Activated CD4-positive, alpha-beta T cell treated with anti-CD3 and anti-CD28 coated beads, Interleukin-2, amount 50 U/mL, for 1 hour (primary cell): ENCODE measurements around the gene ZNHIT3.
"Not testable (repeated sequence)": the region's sequence is repeated elsewhere in the genome, so short reads cannot be mapped to it uniquely, and the experiment has no call there.

Experiments
- DNase-seq: peaks from one replicate; pipeline ENCODE4 v3.0.0-alpha.2; 2020

ZNHIT3 gene

DNA sequence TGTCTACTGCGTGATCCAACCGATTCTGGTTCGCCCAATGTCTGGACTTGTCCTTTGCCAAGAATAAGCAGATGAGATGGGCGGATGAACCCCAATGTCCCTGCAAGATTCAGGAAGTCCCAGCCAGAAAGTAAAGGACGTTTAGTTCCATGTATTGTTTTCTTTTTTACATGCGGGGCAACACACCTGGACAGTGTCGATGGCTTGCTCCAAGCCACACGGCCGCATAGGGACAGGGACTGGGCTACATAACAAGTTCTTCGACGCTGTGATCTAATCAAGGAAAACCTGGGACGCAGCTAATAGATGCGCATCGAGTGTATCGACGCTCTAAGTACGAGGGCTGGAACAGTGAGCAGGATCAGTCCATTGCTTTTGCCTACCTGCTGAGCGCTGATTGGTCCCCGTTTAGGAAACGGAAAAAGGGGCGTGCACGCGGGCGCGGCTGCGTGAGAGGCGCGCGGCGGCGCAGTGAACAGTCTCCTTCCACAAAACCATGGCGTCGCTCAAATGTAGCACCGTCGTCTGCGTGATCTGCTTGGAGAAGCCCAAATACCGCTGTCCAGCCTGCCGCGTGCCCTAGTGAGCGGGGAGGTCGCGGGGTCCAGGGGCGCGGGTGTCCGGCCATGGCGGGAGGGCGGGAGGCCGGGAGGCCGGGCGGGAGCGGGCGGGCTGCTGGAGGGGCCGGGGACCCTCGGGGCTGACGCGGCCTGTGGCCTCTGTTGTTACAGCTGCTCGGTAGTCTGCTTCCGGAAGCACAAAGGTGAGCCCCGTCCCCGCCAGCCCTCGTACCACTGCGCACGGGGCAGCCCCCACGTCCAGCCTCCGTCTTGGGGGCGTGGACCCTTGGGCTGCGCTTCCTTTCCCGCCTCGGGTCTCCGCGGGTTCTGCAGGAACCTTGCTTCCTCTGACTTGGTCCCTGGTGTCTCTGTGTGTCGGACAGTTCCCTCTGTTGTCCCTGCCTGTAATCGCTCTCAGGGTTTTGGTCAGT is at the start of gene ZNHIT3:
ZNHIT3 (plus strand) TSS at position 478 of the 991 bp plus-strand sequence; CDS start at position 497, 19 bp downstream.
- peak; percentile 90 for DNase-seq

DNA sequence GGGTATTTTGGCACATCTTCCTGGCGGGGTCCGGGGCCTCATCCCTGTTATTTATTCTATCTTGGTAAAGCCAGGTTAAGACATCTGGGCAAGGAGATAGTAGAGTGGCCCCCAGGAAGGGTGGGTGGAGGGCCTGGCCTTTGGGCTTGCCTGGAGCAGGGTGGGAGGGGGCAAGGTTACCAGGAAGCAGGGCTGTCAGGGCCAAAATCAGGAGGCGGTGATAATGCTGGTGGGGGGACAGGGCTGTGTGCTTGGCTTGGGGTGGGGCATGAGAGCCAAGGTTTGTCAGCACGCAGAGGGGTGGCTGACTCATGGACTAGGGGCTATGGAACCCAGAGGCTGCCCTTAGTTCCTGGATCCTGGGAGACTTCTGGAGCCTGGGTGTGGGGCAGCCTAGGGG is 44.7 kb upstream of the ZNHIT3 start:
- not testable (repeated sequence) for DNase-seq

DNA sequence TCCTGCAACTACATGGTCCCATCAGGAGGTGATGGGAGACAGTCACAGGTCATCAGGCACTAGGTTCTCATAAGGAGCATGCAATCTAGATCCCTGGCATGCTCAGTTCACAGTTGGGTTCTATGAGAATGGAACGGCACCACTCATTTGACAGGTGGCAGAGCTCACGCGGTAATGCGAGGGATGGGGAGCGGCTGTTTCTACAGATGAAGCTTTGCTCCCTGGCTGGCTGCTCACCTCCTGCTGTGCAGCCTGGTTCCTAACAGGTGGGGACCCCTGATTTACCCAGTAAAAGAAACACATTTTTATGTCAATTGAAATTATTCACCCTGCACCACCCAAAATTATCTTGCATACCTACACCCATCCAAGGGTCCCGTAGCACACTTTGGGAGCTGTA is 42.7 kb upstream of the ZNHIT3 start:
- DNase-seq: no peak

DNA sequence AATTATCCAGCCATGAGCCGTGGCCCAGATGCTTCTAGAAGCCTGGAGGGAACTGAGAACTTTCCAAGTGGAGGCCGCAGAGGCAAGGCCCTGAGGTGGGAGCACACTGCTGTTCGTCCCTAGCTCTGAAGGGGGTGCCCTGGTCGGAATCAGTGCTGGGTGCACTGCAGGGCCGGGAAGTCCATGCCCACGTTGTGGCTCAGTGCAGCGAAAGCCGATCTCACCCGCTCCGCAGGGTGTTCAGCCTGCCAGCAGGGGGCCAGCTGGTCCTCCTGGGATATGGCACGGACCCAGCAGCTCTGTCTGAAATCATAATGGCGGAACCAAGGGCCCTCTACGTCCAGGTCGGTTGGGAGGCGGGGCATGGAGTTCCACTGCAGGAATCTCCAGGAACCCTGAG is 36.5 kb upstream of the ZNHIT3 start:
- not testable (repeated sequence) for DNase-seq

DNA sequence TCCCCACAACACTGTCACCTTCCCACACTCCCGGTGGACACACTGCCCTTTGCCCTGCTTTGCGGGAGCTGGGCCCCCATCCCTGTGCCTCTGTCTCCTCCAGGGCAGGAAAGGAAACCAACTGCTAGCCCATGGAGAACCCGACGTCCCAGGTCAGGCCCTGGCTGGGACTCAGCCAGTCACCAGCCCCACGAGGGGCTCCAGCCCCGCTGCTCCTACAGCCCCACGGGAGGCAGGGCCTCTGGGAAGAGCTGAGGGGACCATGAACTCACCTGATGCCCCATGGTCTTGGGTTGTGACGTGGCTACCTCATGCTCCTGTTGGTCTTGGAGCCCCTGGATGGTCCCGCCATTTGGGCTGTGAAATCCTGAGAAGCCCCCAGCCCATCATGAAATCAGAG is 33.6 kb upstream of the ZNHIT3 start:
- DNase-seq: not testable (repeated sequence)

DNA sequence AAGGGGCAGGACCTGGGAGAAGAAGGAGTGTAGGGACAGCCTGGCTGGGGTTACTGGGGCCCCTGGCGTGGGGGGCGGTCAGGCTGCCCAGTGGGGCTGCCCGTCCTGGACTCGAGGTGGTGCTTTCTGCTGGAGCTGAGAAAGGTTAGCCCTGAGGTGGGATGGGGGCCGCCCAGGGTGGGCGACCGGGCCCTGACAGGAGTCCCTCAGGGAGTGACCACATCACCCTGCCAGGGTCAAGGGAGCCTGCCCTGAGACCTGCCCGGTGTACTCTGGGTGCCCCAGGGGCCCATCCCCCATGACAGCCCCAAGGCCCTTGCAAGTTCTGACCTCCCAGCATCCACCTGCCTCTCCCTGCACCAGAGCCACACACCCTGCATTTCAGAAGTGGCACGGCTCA is 28.8 kb upstream of the ZNHIT3 start:
- DNase-seq: not testable (repeated sequence)

DNA sequence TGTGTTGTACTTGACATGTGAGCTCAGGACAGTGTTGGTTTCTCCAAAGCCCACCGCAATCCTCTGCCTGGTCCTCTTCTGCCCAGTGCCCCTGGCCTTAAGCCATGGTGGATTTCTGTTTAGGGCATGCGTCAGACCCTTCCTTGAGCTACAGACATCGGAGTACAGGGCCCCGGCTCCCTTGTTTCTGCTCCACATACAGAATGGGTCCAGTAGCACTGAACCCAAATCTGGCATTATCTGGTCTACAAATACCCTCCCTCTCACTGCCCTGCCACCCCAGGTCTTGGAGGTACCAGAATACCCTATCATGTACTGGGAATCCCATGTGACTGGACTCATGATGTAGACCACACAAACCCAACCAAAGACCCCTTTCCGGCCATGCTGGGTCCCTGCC is 27.4 kb upstream of the ZNHIT3 start:
- no peak for DNase-seq

DNA sequence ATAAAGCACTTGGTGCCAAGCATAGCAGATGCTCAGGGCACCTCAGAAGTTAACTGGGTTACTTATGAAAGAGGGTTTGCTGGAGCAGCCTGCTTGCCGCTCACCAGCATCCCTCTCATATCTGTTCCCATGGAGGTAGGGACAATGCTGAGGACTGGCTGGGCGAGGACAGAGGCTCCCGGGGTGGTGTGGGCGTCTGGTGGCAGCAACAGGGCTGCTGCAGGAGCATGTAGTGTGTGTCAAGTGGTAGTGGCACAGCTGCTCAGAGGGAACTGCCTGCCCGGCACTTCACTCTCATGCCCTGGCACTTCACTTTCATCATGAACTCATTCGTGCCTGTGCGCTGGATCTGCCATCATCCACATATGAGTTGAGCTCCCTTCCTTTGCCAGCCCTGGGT is 26.9 kb upstream of the ZNHIT3 start:
- no peak for DNase-seq

DNA sequence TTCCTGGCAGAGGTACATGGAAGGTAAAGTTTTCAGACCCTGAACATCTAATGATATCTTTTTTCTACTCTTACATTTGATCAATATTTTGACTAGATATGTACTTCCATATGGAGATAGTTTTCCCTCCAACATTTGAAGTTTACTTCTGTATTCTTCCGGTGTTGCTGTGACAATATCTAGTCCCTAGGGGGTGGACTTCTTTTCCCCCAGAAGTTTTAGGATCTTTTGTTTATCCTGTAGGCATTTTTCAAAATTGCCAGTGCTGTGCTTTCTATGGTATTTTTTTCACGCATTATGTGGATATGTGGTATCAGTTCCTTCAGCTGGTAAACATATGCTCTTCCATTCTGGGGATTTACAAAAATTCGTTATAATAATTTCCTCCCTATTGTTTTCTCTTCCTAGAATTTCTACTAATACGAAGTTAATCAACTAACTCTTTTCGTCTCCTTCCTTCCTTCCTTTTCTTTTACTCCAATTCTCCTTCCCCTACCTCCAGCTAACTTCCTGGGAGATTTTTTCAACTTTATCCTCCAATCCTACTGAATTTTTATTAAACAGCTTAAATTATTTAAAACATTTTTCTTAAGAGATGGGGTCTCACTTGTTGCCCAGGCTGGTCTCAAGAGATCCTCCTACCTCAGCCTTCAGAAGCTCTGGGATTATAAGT is 26.1 kb upstream of the ZNHIT3 start:
- no peak for DNase-seq

DNA sequence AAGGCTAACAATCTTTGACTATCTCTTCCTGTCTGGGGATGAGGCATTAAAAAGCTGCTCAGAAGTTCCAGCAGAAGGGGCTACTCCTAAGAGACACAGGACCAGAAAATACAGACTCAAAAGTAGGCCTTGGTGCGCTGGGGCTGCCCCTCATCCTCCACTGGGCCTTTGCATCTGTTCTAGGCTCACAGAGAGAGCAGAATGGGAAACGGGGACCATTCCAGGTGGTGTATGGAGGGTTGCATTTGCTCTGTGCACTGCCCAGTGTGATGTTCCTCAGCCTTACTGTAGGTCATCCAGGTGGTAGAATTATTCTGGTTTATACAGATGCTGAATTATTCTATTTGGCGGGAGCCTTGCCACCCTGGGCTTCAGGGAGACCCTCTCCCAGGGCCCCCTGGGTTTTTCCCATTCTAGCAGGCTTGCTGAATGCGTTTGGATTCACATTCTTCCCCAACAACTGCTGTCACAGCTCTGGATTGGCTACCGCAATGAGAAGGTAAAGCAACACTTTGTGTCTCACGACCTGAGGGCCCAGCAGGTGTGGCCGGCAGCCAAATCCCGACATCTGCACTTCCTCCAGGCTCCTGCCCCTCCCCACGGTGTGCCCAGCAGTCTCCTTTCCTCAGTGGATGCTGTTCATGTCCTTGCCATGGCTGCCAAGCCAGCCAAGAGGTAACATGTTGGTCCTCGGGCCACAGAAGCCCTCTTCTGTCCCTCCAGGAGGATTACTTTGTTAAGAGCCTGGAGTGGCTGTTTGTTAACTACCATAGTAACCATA is 25.0 kb upstream of the ZNHIT3 start:
- no peak for DNase-seq

DNA sequence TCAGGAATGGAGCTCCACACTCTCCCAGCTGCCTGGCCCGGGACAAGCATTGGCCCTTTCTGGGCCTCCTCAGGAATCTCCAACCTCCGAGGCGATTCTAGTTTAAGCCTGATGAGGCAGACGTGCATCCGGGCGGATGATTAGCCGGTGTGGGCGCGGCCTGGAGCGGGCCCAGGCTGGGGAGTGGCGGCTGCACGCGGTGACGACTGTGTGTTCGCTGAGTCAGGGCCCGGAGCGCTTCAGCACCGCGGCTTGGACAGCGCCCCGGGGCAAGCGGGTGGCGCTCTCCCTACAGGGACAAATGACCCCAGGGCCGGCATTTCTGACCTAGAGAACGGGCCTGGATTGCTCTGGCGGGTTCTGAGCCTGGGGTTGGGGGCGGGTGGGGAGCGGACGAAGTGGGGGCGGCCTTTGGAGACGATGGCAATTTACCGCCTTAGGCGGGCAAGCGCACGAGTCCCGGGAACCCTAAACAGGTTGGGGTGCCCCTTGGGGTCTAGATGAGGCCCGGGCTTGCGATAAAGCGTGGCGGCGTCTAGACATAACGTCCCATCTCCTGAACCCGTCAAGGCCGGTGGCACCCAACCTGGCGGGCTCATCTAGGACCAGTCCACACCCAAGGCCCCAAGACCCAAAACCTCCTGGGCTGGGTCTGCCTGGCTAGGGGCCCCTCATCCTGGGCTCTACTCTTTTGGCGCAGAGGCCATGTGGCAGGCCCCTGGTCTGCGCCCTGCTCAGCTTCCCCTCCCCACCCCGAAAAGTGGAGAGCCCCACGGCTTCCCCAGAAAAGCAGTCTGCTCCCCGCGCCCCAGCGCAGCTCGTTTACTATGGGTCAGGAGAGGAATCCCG is 22.3 kb upstream of the ZNHIT3 start:
- DNase-seq: peak; percentile 23

DNA sequence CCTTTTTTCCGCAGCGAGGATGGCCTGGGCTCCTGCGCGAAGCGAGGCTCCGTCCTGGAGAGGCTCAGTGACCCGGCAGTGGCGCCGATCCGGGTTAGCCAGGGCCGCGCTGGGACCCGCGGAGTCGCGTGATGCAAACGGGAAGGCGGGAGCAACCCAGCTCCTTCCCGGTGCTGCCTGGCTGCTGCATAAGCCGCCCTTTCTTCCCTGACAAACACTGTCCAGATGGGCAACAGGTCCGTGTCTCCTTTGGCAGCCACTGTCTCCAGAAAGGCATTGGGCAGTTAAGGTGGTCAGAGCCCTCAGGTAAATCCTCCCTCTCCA is 21.8 kb upstream of the ZNHIT3 start:
- DNase-seq: no peak

DNA sequence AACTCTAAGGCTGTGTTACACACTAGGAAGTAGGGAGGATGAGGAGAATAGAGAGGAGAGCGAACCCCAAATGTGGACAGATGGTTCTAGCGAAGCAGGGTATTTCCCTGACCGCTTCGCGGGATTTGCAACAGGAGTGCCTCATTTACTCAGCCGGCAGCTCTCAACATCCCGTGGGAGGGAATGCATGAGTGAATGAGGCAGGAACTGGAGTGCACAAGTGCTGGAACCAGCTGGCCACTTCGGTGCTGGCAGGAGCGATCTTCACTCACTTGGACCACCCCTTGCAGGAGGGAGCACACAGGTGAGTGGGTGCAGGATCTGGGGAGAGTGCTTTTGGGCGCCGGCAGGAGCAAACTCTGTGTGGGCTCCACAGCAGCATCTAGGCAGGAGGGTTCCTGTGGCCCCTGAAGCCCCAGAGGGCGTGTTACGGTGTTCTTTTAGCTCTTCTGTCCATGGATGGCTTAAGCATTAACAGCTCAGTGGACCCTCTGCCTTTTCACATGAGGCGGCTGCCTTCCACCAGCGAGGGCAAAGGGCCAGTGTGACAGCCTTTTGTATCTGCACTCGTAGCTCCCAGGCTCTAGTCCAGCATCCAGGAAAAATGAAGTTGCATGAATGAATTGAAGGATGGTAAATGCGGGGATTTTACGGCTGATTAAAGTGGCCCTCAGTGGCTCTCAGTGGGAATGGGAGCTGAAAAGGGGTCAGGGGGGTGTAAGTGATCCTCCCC is 17.4 kb upstream of the ZNHIT3 start:
- no peak for DNase-seq

DNA sequence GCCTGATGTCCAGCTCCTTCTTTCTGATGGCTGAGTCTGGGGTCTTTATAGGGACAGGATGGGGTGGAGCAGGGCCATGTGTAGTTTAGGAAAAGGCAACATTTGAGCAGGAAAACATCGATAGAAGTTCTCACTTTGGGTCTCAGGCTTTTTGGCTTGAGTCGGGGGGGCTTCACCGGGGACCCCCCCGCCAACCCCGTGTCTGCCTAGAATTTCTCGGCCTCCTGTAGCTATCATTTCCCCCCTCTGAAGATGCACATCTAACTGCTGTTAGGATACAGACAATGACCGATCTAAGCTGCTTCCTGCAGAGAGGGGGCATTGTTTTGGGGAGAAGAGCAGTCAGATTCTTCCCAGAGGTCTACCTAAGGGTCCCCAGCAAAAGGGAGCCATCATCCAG is 16.7 kb upstream of the ZNHIT3 start:
- DNase-seq: no peak

DNA sequence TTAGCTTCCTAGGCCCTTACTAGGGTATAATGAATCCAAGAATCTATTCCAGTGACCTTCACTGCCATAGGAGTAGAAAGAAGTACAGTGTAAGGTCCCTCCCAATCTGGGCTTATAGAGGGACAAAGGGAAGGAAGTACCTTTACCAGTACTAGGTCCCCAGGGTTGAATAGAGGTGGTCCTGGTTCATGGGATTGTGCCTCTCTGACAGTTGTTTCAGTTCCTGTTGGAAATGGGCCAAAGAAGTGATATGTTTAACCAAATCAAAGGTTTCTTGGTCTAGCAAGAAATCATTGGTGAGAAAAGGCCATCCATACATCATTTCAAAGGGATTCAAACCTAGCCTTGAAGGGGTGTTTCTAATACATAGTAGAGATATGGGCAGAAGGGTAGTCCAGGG is 16.0 kb upstream of the ZNHIT3 start:
- no peak for DNase-seq

DNA sequence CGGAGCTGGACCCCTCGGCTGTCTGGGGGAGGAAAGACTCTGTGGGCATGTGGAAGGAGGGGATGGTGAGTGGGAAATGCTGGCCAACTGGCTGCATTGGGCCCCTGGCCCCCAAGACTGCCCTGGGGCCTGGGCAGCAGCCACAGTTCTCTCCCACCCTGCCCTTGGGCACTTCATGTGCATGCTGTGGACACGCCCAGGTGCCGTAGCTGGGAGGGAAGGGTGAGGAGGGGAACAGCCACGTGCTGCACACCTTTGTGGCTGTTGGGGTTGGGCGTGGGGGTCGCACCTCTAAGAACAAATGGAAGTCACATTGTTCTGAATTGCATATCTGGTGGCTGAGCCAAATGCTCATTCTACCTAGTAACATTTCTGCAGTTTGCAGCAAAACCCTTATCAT is 11.9 kb upstream of the ZNHIT3 start:
- no peak for DNase-seq

DNA sequence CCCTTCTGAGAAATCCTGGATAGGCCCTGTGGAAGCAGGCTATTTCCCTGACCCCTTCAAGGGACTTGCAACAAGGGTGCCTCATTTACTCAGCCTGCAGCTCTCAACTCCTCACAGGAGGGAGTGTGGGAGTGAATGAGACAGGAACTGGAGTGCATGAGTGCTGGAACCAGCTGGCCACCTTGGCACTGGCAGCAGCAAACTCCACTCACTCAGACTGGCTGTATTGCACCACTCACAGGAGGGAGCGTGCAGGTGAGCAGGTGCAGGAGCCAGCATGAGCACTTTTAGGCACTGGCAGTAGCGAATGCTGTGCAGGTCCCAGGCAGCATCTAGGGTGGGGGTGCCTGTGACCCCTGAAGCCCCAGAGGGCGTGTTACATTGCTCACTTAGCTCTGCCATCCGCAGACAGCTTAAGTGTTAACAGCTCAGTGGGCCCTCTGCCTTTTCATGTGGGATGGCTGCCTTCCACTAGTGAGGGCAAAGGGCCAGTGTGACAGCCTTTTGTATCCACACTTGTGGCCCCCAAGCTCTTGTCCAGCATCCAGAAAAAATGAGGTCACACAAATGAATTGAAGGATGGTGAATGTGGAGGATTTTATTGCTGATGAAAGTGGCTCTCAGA is 11.0 kb upstream of the ZNHIT3 start:
- no peak for DNase-seq

DNA sequence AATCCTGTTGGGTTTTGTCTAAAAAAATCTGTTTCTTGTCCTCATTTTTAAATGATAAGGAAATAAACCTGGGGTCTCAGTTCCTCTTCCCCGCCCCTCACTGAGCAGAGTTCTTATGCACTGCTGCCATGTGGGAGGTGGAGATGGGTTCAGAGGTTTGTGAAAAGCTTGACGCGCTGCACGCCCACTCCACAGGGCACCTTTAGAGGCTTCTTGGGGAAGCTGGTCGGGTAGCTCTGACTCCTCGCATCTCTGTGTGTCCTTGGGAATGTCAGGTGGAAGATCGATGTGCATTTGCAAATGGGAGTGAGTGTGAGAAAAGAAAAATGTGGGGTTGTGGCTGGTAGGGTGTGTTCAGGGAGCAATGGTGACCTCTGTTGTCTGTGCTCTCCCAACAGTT is 4.7 kb upstream of the ZNHIT3 start:
- no peak for DNase-seq

DNA sequence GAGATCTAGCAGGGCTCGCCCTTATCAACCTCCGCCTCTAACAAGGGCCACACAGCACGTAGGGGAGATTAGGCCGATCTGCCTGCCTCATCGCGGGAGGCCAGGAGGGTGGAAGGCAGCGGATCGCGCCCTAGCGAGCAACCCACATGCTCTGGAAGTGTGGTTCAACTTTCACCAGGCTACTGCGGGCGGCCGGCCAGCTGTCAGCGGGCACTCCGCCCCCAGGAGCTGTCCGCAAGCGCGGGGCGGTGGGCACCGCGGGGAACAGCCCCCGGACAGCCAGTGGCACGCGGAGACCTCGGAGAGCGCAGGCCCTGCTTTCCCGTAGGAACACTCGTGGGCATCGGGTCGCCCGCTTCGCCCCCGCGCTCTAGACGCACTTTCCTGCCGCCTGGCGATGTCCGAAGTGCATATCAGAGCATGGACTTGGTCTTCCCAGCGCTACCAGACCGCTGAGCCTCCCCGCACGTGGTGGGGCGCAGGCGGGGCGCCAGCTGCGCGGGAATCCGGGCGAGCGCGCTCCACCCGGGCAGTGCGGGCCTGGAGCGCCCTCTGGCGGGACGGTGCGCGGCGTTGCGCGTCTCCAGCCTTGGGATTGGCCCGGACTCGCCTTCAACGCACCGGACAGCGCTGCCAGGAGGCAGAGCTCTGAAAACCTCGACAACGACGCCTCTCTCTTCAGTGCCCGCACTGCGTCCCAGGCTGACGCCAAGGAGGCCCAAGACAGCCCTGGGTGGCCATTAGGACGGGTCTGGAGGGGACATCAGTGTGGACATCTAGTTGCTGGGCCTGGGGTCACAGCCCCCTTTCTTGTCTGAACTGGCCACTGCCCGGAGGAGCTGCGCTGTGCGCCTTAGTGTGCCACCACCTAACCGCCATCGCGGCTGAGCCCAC is 3.6 kb upstream of the ZNHIT3 start:
- DNase-seq: peak; percentile 70

DNA sequence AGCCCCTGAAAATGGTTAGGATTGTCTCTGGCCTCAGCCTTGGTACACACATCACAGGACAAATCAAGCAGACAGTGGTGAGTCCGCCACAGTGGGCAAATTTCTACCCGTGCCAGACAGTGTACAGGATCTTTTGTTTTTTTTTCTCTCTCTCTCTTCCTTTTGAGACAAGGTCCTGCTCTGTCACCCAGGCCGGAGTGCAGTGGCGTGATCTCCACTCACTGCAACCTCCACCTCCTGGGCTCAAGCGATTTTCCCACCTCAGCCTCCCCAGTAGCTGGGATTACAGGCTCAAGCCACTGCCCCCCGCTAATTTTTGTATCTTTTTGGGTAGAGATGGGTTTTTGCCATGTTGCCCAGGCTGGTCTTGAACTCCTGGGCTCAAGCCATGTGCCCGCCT is 2.5 kb upstream of the ZNHIT3 start:
- DNase-seq: not testable (repeated sequence)
